Nucleus accumbens (tissue), 56 donors: ENCODE measurements around the gene DLGAP1.
A peak's percentile ranks its signal among the peaks of the same experiment; 100 is the strongest.

Experiments used
- DNase-seq, 56 donors: peaks; one replicate each; lab custom pipeline; 2025; lab: John Stamatoyannopoulos, UW

DLGAP1 gene

GRCh38 chr18:4248686-4249085, 206.4 kb downstream of the DLGAP1 start:
- DNase-seq = peak in 1 of 56 donors; percentile 0

GRCh38 chr18:4246374-4246773, 208.7 kb downstream of the DLGAP1 start:
- no peak for DNase-seq

GRCh38 chr18:4245456-4245855, 209.7 kb downstream of the DLGAP1 start:
- DNase-seq = no peak

GRCh38 chr18:4242431-4243161, 212.5 kb downstream of the DLGAP1 start:
- no peak for DNase-seq

GRCh38 chr18:4241090-4241617, 214.0 kb downstream of the DLGAP1 start:
- no peak for DNase-seq

- no peak for DNase-seq
These were observed 216.1 kb downstream of the DLGAP1 start for GRCh38 chr18:4238966-4239365.

- DNase-seq = no peak
These were observed 217.5 kb downstream of the DLGAP1 start for GRCh38 chr18:4237664-4238041.

- no peak for DNase-seq
These were observed 218.0 kb downstream of the DLGAP1 start for GRCh38 chr18:4236940-4237663.

- no peak for DNase-seq
These were observed 221.6 kb downstream of the DLGAP1 start for GRCh38 chr18:4233468-4233867.

GRCh38 chr18:4232656-4233055, 222.5 kb downstream of the DLGAP1 start:
- no peak for DNase-seq

- no peak for DNase-seq
These were observed 223.8 kb downstream of the DLGAP1 start for GRCh38 chr18:4231260-4231659.

GRCh38 chr18:4230450-4231168, 224.5 kb downstream of the DLGAP1 start:
- DNase-seq = no peak

GRCh38 chr18:4224031-4224704, 230.9 kb downstream of the DLGAP1 start:
- DNase-seq = no peak

- DNase-seq = no peak
These were observed 243.8 kb downstream of the DLGAP1 start for GRCh38 chr18:4211111-4211837.

GRCh38 chr18:4208366-4208765, 246.7 kb downstream of the DLGAP1 start:
- DNase-seq = no peak

- no peak for DNase-seq
These were observed 247.6 kb downstream of the DLGAP1 start for GRCh38 chr18:4207383-4207985.

- DNase-seq = no peak
These were observed 250.7 kb downstream of the DLGAP1 start for GRCh38 chr18:4204438-4204720.

- no peak for DNase-seq
These were observed 251.3 kb downstream of the DLGAP1 start for GRCh38 chr18:4203568-4204437.

GRCh38 chr18:4200399-4200798, 254.7 kb downstream of the DLGAP1 start:
- no peak for DNase-seq
